Renal pelvis (tissue), 4 donors: ENCODE results near the gene CTNNA1. TPM values are rescaled to one million over a fixed set of nuclear protein-coding genes. Genes with fewer than 3 reads are reported as not detected.

ENCODE experiments used
- DNase-seq: peaks from one replicate; pipeline ENCODE4 v3.0.0-alpha.2; 2013
- polyA plus RNA-seq, 3 donors: library from polyadenylated mRNA; unstranded; fragments of 120-200 nt; gene quantifications; one replicate each; pipeline ENCODE4 v1.2.1, GENCODE V29; 2013; ENCODE audit not compliant: insufficient read length in 3 of 3

CTNNA1 gene
- polyA plus RNA-seq, 3 donors, result 369 to 380 (median 369) TPM

DNA sequence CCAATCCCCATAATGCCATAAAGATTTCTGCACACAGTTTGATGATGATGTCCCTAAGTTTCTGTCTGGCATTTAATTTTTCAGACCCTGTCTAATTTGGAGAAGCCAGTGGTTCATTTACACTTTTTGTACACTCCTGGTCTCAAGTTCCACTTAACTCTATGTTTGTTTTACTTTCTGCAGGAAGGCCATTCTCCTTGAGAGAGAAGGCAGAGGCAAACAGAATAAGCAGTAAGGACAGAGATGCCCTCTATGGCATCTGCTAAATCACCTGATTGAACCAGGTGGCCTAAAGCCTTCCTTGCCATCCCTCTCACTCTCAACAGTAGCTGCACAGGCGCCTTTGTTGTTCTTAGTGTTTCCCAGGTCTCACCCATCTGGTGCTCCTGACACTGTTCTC is 208.0 kb downstream of the CTNNA1 start:
- DNase-seq, result no peak

DNA sequence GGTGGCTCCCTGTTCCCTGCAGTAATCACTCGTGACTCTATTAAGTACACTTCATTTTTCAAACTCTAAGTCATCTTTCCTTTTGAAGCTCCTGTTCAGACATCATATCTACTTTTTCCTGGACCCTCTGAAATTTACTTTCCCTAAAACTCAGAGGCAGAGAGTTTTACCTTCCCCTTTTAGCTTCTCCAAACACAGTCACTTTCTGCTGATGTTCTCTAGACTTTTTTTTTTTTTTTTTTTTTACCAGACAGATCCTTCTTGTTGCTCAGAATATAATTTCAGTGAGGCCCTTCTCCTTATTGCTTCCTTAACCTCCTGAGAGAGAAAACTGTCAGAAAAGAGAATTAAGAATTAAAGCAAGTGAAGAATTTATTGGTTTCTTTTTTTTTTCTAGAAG is 208.5 kb downstream of the CTNNA1 start:
- no peak for DNase-seq

DNA sequence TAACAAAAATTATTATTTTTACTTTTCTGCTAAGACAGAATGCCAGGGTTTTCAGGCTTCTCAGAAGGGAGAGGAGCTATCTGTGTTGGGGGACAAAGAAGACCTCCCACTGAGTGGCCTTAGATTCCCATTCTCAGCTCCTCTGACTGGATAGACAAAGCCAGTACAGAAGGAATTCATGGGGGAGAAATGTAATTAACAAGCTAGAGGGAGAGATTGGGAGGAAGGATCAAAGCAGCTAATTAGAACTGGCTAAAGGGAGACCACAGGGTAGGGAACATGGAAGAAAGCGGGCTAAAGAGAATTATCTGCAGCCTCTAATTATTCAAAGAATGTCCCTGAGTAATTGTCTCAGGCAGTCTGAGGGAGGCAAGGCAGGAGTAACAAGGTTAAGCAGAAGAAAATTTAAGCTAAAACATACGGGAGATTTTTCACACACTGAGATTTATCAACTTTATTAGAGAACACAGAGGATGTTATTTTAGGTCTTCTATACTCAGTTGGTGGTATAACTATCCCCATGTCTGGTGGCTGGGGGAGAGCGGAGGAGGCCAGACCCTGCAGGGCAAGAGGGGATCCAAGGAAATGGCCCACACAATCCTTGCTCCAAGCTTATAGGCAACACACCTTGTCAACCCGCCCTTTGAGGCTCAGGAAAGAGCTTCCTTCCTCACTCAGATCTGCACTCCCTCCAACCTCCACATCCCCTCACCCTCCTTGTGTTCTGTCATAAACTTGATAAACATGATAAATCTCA is 209.6 kb downstream of the CTNNA1 start:
- no peak for DNase-seq

DNA sequence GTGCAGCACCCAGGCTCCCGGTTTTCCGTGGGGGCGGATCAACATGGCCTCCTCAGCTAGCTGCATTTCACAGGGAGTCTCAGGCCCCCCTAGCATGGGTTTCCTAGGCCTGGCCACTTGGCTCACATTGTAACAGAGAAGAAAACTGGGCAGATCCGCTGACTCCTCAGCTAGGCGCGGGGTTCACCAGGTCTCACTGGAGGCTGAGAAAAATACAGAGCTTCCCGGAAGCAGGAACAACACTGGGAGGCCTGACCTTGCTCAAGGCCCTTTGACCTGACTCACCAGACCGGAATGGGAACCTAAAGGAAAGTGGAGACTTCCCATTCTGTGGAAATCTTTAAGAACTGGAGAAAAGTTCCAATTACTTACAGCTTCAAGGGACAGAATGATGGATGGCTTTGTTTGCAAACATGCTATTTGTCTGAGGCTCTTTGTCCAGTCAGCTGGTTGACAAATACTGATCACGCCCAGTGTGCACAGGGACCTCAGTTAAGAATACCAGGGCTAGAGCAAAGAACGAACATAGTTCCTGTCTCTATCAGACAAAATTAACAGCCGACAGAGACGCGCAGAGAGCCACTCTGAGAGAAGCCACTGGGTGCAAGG is 210.6 kb downstream of the CTNNA1 start:
- DNase-seq, result no peak

DNA sequence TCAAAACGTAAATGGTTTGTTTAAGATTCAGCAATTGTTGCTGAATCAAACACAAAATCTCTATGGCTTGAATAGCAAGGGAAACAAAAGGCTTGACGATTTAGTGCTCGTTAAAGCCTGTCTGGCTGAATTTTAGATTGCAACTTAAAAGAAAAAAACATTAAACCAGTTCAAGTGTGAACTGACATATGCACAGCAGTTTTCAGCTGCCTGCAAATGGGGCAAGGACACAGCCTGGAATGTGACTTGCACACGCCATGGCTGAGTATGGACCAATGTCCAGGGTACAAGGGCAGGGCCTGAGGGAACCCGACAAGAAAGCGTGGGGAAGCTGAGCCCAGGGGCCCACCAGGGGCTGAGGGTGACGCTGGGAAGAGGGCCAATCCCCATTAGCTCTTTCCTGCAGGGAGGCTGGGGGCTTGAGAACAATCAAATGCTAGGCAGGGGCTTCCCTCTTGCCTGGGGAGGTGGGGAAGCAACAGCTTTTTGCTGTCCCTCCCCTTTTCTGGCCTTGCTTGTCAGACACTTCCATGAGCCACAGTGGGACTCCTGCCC is 211.5 kb downstream of the CTNNA1 start:
- peak; percentile 75 for DNase-seq

DNA sequence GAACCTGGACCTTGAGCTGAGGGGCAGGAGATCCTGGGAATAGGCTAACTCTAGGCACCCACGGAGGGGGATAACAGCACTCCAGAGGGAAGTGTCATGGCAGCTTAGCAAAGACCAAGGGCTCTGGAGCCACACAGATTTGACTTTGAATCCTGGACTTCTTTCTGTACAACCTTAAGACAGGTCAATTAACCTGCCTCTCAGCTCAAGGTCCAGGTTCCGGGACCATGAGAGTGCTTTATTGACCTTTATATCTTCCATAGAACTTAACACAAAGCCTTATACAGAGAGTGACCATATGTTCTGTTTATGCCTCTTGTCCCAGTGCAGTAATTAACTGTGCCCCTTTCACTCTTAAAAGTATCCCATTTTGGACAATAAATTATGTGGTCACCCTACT is 212.4 kb downstream of the CTNNA1 start:
- no peak for DNase-seq

DNA sequence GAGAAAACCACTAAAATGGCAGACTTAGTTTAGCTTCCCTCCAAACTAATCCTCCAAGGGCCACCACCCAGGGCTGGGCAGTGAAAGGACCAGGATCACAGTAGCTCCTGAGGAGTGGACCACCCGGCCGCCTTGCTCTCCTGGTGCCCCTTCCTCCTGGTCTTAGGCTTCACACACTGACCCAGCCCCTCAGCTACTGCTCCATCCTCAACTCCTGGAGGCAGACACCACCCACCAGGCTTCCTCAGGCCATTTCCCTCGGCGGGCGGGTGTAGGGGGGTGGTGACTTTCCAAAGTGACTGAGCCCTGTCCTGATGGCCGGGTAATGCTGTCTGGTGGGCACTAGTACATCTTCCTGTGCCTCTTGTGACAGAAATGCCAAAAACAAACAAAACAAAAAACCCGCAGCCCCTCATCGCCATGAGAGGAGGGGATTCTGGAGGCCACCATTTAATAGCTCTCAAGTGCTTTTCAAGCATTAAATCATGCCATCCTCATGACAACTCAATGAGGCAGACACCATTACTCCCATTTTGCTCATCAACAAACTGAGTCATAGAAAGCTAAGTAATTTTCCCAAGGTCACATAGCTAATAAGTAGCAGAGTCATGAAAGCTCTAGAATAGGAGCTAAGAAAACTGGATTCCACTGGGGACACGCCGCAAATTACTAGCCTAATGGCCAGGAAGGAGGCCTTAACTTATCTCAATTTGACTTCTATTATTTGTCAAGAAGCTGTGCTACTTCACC is 213.2 kb downstream of the CTNNA1 start:
- DNase-seq, result no peak

DNA sequence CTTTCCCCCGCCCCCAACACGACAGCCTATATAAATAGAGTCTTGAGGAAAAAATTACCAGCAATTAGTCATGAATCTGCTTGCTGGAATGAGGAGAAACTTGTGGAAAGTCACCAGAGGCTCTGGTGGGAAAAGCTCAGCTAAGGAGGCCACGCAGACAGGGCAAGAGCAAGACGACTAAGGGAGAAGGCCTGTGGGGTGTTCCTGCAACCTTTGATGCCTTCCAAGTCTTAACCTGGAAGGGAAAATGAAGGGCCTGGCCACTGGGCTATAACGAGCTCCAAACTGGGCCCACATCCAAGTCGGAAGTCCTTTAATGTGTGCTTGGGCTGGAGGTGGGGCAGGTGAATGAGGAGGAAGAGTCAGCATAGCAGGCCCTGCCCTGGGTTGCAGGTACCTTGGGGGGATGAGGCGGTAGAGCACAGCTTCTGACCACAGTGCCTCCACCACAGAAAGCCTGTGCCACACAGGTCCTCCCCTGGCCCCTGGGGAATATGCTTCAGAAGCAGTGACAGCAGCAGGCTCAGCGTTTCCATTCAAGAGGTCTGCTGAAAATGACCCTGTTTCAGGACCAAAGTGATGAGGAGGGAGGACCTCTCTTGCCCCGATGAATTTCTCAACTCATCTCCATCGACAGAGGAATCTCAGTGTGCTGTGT is 214.7 kb downstream of the CTNNA1 start:
- DNase-seq, result no peak

DNA sequence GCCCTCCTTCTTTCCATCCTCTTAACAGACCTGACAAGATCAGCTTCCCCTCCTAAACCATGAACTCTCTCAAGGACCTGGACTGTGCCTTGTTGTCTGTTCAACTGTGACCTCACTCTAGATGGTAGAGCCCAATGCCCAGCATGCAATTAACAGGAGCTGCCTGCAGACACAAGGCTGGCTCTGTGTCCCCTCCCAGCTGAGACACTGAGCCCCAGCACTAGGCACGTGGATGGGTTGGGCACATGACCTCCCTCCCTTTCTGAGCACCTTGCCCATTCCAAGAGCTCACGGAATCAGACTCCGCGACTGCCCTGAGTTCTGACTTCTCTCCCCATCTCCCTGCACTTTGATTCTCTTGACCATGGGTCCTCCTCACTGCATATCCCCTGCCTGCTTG is 215.4 kb downstream of the CTNNA1 start:
- no peak for DNase-seq

DNA sequence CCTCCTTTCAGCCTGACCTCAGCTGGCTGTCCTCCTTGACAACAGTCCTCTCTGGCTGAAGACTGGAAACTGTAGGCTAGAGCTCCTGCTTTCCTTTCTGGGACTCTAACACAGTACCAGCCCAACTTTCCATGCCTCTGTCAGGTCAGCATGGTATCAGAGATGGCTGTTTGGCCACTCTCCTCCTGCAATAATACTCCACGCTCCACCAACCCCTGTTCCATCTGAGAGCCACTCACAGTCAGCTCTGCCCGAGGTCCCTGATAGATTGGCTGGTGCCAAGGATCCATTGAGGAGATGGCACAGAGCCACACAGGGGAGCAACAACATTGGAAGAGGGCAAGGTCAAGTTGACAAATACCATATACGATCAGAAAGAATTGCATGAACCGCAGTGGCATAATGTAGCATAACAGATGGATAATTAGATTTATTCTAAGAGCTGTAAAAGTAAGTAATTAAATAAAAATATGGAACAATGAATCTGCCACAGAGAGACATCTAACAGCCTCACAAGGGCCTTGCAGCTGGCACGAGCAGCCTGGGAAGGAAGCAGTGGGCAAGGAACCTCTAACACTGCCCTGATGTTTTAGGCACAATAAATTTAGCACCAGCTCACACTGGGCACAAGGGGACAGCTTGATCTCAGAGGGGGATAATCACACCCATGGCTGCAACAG is 216.2 kb downstream of the CTNNA1 start:
- no peak for DNase-seq

DNA sequence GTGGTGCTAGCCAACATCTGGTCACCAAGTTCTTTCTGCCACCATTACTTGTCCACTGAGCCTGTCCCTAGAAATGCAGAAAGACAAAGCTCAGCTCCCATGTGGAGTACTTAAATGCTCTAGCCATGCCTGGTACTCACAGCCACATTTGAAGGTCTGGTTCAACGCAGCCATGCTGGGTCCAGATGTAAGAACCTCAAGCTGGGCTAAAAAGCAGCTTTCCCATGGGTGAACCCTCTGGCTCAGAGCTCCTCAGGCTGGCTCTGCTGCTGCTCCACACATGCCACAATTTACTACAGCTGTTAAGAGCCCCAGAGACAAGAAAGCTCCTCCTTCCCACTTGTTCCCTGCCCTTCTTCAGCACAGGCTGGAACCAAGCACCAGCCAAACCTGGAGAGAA is 219.0 kb downstream of the CTNNA1 start:
- DNase-seq, result no peak

DNA sequence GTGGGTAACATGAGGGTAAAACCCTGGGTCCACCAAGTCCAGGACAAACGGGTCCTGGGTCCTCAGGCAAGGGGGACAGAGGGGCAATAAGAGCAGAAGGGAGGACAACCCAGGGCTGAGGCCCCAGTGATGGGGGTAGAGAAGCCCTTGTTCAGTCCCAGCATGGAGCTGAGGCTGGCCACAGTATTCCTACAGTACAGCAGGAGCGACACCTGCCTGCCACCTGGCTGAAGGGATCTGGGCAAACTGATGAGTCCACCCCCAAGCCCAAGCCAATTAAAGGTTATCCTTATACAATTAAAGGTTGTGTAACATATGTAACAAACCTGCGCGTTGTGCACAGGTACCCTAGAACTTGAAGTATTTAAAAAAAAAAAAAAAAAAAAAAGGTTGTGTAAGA is 219.6 kb downstream of the CTNNA1 start:
- DNase-seq, result no peak

DNA sequence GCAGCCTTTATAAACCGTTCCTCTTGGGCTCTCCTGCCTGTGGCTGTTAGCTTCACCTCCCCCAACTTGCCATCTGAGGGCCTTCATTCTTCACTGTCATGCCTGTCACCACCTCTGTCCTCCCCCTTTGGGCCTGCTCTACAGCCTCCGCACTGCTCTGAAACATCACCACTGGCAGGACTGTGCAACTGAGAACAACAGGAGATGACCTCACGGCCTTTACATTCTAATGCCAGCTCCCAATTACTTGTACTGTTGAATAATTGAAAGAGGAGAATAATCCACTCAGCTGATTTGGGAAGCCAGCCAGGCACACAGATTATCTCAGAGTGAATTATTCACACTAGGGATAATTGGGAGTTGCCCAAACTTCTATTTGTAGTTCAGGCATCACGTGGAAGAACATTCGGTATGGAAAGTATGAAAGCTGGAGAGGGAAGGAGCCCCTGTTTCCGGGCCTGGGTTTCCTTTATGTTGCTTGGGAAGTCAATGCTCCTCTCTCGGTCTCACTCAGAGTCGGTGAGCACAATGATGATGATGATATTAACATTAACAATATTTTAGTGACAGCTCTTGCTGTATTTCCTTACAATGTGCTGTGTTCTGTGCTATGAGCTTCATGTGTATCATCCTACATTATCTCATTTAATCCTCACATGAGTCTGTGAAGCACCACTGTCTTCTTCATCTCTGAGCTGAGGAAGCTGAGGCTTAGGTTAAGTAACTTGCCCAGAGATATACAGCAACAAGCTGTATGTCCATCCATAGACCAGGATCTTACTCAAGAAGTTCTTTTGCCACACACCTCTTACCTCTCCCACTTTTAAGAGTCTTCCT is 221.2 kb downstream of the CTNNA1 start:
- peak; percentile 78 for DNase-seq

DNA sequence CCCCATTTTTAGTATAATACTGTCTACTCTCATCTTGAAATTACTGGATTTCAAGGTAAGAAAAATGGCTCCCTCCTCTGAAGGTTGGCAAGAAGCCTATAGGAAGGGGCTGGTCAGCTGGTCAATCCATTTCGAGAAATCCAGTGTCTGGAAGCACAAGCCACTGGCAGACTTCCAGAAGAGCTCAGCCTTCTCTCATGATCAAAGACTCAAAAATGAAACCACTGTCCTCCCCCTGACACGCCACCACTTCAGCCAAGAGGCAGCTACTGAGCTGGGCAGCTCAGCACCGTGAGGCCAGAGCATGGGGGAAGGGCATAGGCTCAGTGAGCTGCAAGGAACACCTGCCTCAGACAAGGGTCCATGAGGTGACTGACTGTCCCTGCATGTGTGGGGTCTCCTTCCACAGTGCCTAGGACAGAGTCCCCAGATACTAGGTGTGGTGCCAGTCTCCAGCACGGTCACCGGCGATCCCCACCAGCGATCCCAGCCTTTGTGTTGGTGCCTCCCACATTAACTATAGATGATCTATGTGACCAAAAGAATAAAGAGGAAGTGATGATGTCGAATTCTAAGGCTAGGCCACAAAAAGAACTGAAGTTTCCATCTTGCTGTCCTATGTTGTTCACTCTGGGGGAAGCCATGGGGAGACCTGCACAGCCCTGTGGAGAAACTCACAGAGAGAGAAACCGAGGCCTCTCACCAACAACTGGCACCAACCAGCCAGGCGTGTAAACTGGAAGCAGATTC is 222.0 kb downstream of the CTNNA1 start:
- no peak for DNase-seq

DNA sequence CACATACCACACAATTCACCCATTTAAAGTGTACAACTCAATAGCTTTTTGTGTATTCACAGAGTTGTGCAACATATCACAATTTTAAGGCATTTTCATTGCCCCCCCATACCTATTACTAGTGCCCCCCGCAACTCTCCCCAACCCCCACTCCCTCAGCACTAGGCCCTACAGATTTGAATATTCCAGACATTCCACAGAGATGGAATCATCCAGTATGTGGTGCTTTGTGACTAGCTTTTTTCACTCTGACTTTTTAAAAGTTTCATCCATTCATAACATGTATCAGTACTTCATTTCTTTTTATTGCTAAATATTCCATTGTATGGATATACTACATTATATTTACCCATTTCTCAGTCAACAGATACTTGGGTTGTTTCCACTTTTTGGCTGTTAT is 224.9 kb downstream of the CTNNA1 start:
- no peak for DNase-seq

DNA sequence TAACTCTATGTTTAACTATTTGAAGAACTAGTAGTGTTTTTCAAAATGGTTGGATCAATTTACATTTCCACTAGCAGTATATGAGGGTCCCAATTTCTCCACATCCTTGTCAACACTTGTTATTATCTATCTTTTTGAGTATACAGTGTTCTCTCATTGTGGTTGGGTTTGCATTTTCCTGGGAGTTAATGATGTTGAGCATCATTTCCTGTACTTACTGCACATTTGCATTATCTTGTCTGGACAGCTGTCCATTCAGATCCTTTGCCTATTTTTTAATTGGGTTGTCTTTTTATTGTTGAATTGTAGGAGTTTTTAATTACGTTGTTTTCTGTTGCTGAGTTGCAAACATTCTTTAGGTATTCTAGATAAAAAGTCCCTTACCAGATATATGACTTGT is 225.4 kb downstream of the CTNNA1 start:
- DNase-seq, result no peak

DNA sequence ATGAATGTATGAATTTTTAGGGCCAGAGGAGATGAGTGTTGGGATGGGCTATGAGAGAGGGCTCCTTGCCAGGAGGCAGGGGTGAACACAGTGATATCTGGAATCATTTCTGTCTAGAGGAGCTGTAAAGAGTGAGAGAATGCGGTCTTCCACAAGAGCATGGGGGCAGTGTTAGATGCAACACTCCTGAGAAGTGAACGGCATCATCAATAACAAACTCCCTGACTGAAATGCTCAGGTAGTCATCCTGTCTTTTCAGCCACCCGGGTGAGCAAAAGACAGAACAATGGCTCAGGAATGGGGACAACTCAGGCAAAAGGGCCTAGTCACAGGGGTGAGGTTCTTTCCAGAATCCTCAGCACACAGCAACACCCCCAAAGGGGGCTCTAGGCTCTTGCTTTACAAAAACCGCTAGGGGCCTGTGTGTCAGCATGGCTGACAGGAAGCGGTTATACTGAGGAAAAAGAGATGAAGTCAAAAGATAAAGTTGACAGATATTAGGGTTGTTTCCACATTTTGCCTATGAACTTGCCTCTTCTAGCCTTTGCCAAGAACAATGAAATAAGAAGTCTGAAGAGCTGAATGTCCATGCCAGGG is 226.6 kb downstream of the CTNNA1 start:
- DNase-seq, result no peak

DNA sequence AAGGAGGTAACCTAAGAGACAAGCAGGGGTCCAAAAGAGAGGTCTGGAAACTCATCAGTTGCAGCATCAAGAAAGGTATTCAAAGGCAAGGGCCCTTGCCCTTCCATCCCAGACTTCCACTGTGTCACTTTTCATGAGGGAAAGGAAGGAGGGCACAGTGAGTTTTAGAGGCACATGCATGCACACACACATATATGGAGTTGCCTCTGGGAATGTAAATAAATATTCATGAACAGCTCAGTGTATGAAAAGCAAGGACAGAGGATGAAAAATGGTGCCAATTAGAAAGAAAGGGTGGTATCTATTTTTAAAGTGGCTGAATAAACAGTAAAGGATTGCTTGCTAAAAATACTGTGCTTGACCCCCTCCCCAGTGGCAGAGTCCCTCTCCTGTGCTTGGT is 227.2 kb downstream of the CTNNA1 start:
- no peak for DNase-seq

DNA sequence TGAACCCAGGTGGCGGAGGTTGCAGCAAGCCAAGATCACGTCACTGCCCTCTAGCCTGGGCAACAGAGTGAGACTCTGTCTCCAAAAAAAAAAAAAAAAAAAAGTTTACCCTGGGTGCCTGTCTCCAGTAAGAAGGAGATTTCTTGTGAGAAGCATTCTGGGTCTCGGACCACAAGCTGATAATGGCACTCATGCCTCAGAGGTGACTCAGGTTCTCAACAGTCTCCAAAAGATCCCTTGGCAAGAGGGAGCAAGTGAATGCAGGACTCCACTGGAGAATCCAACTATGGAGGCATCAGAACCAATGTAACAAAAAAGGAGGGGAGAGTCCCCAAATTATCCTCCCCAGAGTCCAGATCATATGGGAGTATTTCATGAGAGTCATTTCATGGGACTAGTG is 227.9 kb downstream of the CTNNA1 start:
- no peak for DNase-seq

DNA sequence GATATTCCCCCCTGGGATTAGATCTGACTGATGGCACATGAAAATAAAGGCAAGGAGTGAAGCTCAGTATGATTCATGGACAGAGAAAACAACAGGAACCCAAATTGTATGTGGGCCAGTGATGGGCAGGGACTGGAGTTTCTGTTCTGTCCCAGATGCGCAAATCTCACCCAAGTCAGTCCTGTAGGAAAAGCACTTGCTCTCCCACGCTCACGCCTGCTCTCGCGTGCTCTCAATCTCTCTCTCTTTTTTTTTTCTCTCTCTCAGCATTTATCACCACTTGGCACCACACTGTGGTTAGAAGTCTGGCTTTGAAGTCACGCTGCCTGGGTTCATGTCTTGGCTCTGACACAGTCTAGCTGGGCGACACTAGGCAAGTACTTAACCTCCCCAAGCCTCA is 228.4 kb downstream of the CTNNA1 start:
- DNase-seq, result no peak
